Chondrocyte (in vitro differentiated cells): Measurements from ENCODE around the gene VSTM4. TPM values are rescaled to one million over a fixed set of nuclear protein-coding genes. Genes with fewer than 3 reads are reported as not detected.

Experiments used
- DNase-seq: peaks from one replicate; pipeline ENCODE4 v3.0.0; 2021; ENCODE audit warnings: mixed read lengths, low spot score
- H3K27ac Mint-ChIP-seq: one replicate; pipeline ENCODE4 v1.8.0; 2021; ENCODE audit warnings: mild to moderate bottlenecking, moderate library complexity, mixed read lengths; ENCODE audit not compliant: unreplicated experiment
- H3K27me3 Mint-ChIP-seq: 2 replicates; pipeline ENCODE4 v1.8.0; 2021; ENCODE audit warnings: low read depth, mixed read lengths
- H3K36me3 Mint-ChIP-seq: 2 replicates; pipeline ENCODE4 v1.8.0; 2021; ENCODE audit warnings: low read depth, mixed read lengths
- H3K4me1 Mint-ChIP-seq: 2 replicates; pipeline ENCODE4 v1.8.0; 2021; ENCODE audit warnings: low read depth, mild to moderate bottlenecking, mixed read lengths
- H3K4me3 Mint-ChIP-seq: one replicate; pipeline ENCODE4 v1.8.0; 2021; ENCODE audit warnings: mild to moderate bottlenecking, moderate library complexity, mixed read lengths; ENCODE audit not compliant: unreplicated experiment
- H3K9me3 Mint-ChIP-seq: 2 replicates; pipeline ENCODE4 v1.8.0; 2021; ENCODE audit warnings: low read depth, mixed read lengths
- CTCF ChIP-seq: fragments of 200-600 bp; sonication (generic); IDR thresholded peaks from 2 replicates; pipeline ENCODE4 v1.5.0; 2021; ENCODE audit warnings: antibody characterized with exemption, mild to moderate bottlenecking, moderate library complexity
- long read RNA-seq: library from polyadenylated mRNA; stranded (forward); transcript quantifications from one replicate; pipeline ENCODE4 v2.0.0, GENCODE V29; 2021
- total RNA-seq: library from RNA; stranded (reverse); gene quantifications from 3 replicates; pipeline ENCODE4 v1.2.1, GENCODE V29; 2021

The VSTM4 gene, protein sequence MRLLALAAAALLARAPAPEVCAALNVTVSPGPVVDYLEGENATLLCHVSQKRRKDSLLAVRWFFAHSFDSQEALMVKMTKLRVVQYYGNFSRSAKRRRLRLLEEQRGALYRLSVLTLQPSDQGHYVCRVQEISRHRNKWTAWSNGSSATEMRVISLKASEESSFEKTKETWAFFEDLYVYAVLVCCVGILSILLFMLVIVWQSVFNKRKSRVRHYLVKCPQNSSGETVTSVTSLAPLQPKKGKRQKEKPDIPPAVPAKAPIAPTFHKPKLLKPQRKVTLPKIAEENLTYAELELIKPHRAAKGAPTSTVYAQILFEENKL
- 4.6 to 7.2 TPM (median 6.4 TPM) in 3 replicates for total RNA-seq
- long read RNA-seq, full-length matches to known transcripts = 7 of 23 reads
- long read RNA-seq, partial matches to known transcripts = 3 of 23 reads
- long read RNA-seq, other reads (novel, unspliced or antisense) = 13 of 23 reads

DNA sequence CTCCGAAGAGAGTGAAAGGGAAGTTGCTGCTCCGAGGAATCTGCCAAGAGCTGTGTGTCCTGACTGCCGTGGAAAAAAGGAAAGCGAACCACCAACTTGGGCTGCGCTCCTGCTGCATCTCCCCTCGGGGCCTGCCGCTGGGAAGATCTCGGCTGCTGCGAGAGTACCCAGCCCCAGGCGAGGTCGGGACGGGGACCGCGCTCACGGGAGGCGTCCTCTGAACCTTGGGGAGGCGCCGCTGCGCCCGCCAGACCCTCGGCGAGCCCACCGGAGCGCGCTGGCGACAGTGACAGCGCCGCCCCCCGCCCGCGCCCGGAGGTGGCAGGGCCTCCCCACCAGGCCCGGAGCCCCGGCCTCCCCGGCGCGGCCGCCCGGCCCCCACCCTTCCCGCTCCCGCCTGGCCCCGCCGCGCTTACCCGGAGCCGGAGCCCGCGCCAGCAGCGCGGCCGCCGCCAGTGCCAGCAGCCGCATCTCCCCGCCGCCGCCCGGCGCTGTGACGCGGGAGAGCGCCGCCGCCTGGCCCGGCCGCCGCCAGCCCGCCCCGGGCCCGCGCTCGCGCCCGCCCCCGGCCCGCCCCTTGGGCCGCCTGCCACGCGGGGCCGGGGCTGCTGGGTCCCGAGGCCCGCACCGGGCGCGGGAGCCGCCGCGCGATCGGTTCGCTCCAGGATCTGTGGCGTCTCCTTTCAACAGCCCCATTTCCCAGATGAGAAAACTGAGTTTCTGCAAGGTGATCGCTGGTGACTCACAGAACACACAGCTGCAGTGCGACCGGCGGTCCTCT lies at the start of gene VSTM4:
Gene VSTM4 (minus strand): TSS at position 508 of the 781 bp plus-strand sequence. CDS start 37 bp downstream, at position 471.
- Mint-ChIP-seq H3K27ac (peak within 1 kb of the TSS; percentile 90), H3K9me3 (no peaks in the 10 kb centered on the region), H3K27me3 (no peaks in the 10 kb centered on the region), H3K4me3 (peak within 1 kb of the TSS; percentile 81), H3K36me3 (no peaks in the 10 kb centered on the region), H3K4me1 (peaks cover 14% of the 10 kb centered on the region)
- DNase-seq = no peak
- TF ChIP-seq CTCF = peak; percentile 64

DNA sequence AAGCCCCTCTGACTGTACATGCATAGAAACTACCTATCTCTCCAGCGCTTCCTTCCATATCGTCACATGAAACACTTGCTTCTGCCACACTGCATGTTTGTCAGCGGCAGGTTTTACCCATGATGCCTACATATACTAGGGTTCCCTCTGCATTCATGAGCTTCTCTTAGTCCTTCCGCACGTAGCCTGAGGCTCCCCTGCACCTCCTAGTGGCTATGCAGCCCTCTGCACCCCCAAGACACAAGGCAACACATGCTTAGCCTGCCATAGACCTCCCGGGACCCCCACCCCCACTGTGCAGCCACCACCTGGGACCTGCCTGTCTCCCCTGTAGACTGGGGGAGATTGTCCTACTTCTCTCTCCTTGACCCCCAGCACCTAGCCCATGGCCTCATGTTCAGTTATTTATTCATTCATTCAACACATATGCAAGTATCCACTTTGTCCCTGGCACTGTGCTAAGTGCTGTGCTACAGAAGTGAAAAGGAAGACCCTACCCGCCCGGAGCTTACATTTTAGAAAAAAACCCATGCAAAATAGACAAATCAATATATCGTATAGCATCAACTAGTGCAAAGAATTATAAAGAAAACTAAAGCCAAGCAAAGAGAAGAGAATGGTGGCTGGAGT lies 49.4 kb upstream of the VSTM4 start:
- no peaks in the 10 kb centered on the region for H3K36me3 Mint-ChIP-seq
- H3K27ac Mint-ChIP-seq = no peak overlapping the region
- DNase-seq = no peak
- H3K27me3 Mint-ChIP-seq = peaks cover 21% of the 10 kb centered on the region
- H3K9me3 Mint-ChIP-seq = no peaks in the 10 kb centered on the region
- peak; percentile 77 for TF ChIP-seq CTCF
- no peak overlapping the region for H3K4me3 Mint-ChIP-seq
- H3K4me1 Mint-ChIP-seq = no peaks in the 10 kb centered on the region

GRCh38 chr10:49163741-49164140 lies 48.4 kb upstream of the VSTM4 start:
- Mint-ChIP-seq H3K27me3 (peaks cover 25% of the 10 kb centered on the region), H3K4me3 (no peak overlapping the region), H3K36me3 (no peaks in the 10 kb centered on the region), H3K9me3 (no peaks in the 10 kb centered on the region), H3K27ac (no peak overlapping the region), H3K4me1 (no peaks in the 10 kb centered on the region)
- no peak for TF ChIP-seq CTCF
- no peak for DNase-seq

GRCh38 chr10:49162761-49163310 lies 47.5 kb upstream of the VSTM4 start:
- peaks cover 27% of the 10 kb centered on the region for H3K27me3 Mint-ChIP-seq
- H3K4me1 Mint-ChIP-seq = no peaks in the 10 kb centered on the region
- no peaks in the 10 kb centered on the region for H3K36me3 Mint-ChIP-seq
- H3K27ac Mint-ChIP-seq = no peak overlapping the region
- TF ChIP-seq CTCF = no peak
- DNase-seq = no peak
- H3K4me3 Mint-ChIP-seq = no peak overlapping the region
- no peaks in the 10 kb centered on the region for H3K9me3 Mint-ChIP-seq

DNA sequence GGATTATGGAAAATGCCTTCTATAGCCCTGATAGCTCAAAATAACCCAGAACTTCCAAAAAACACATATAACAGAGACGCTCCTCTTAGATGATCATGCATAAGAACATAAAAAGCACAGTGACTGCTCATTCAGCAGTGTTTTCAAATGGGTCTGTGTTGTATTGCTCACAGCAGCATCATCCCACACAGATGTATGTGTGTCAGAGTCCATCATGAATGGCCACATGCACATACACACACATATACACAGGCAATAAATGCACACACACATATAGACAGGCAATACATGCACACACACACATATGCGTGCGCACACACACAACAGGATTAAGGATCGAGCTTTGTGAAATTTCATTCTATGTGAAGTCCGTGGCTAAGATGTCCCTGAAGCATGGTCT lies 46.7 kb upstream of the VSTM4 start:
- Mint-ChIP-seq H3K4me1 (no peaks in the 10 kb centered on the region), H3K4me3 (no peak overlapping the region), H3K36me3 (no peaks in the 10 kb centered on the region), H3K27me3 (peaks cover 31% of the 10 kb centered on the region), H3K27ac (no peak overlapping the region), H3K9me3 (no peaks in the 10 kb centered on the region)
- no peak for DNase-seq
- no peak for TF ChIP-seq CTCF
